WTC11 (cell line): Measurements from ENCODE around the gene SNX8. TPM values are rescaled to one million over a fixed set of nuclear protein-coding genes. Genes with fewer than 3 reads are reported as not detected.

ENCODE experiments used
- ATAC-seq: fragments of 200-7000 bp; cut with Tn5 transposase; 2 replicates; pipeline ENCODE4 v1.10.0; 2021; ENCODE audit warnings: mild to moderate bottlenecking, moderate library complexity
- CTCF ChIA-PET: fragments of 300-600 bp; sonication (Branson Sonifier 250); formaldehyde crosslinking; loops from one replicate; lab custom pipeline; 2021; ENCODE audit warnings: antibody characterized with exemption; lab: Charles Lee
- POLR2A ChIA-PET: fragments of 350-600 bp; sonication (Branson Sonifier 250); formaldehyde crosslinking; loops from one replicate; lab custom pipeline; 2021; ENCODE audit warnings: antibody characterized with exemption; lab: Charles Lee
- DNase-seq: peaks from one replicate; pipeline ENCODE4 v3.0.0; 2021; ENCODE audit warnings: low spot score
- H3K27ac Mint-ChIP-seq: 2 replicates; pipeline ENCODE4 v1.8.0; 2021; ENCODE audit warnings: mixed read lengths
- H3K27me3 Mint-ChIP-seq: 2 replicates; pipeline ENCODE4 v1.8.0; 2021; ENCODE audit warnings: low read depth, mild to moderate bottlenecking, moderate library complexity, mixed read lengths
- H3K36me3 Mint-ChIP-seq: 2 replicates; pipeline ENCODE4 v1.8.0; 2021; ENCODE audit warnings: mixed read lengths
- H3K4me1 Mint-ChIP-seq: 2 replicates; pipeline ENCODE4 v1.8.0; 2022; ENCODE audit warnings: mixed read lengths
- H3K4me3 Mint-ChIP-seq: 2 replicates; pipeline ENCODE4 v1.8.0; 2021; ENCODE audit warnings: mild to moderate bottlenecking, moderate library complexity, mixed read lengths
- H3K9me3 Mint-ChIP-seq: 2 replicates; pipeline ENCODE4 v1.8.0; 2021; ENCODE audit warnings: mixed read lengths
- AFF4 ChIP-seq: sonication (generic); formaldehyde crosslinking; IDR thresholded peaks from 2 replicates; pipeline ENCODE4 v1.8.1; 2023; ENCODE audit warnings: mild to moderate bottlenecking, missing genetic modification reagents, borderline replicate concordance
- ARID4B ChIP-seq: sonication (generic); formaldehyde crosslinking; IDR thresholded peaks from 2 replicates; pipeline ENCODE4 v1.8.0; 2023; ENCODE audit warnings: missing genetic modification reagents, mild to moderate bottlenecking, borderline replicate concordance
- CREM ChIP-seq: sonication (generic); formaldehyde crosslinking; IDR thresholded peaks from 2 replicates; pipeline ENCODE4 v1.8.1; 2022; ENCODE audit warnings: mild to moderate bottlenecking, missing genetic modification reagents, moderate library complexity
- ELF4 ChIP-seq: sonication (generic); formaldehyde crosslinking; IDR thresholded peaks from 2 replicates; pipeline ENCODE4 v1.8.1; 2022; ENCODE audit warnings: low read depth, mild to moderate bottlenecking, moderate library complexity, missing genetic modification reagents
- ESRRA ChIP-seq: sonication (generic); formaldehyde crosslinking; IDR thresholded peaks from 2 replicates; pipeline ENCODE4 v1.8.1; 2022; ENCODE audit warnings: mild to moderate bottlenecking, missing genetic modification reagents, borderline replicate concordance
- MLX ChIP-seq: sonication (generic); formaldehyde crosslinking; IDR thresholded peaks from 2 replicates; pipeline ENCODE4 v1.8.1; 2023; ENCODE audit warnings: mild to moderate bottlenecking, missing genetic modification reagents, moderate library complexity
- MYBL2 ChIP-seq: sonication (generic); formaldehyde crosslinking; IDR thresholded peaks from 2 replicates; pipeline ENCODE4 v1.8.1; 2023; ENCODE audit warnings: mild to moderate bottlenecking, moderate library complexity, missing genetic modification reagents
- NR2C2 ChIP-seq: sonication (generic); formaldehyde crosslinking; IDR thresholded peaks from 2 replicates; pipeline ENCODE4 v1.8.0; 2022; ENCODE audit warnings: mild to moderate bottlenecking, missing genetic modification reagents
- SP1 ChIP-seq: sonication (generic); formaldehyde crosslinking; conservative IDR thresholded peaks from 2 replicates; pipeline ENCODE4 v1.8.1; 2022; ENCODE audit warnings: missing genetic modification reagents
- USF1 ChIP-seq: sonication (generic); formaldehyde crosslinking; IDR thresholded peaks from 2 replicates; pipeline ENCODE4 v1.8.0; 2022; ENCODE audit warnings: mild to moderate bottlenecking, missing genetic modification reagents
- USF2 ChIP-seq: sonication (generic); formaldehyde crosslinking; IDR thresholded peaks from 2 replicates; pipeline ENCODE4 v1.8.1; 2023; ENCODE audit warnings: mild to moderate bottlenecking, missing genetic modification reagents, moderate library complexity
- ZNF281 ChIP-seq: sonication (generic); formaldehyde crosslinking; IDR thresholded peaks from 2 replicates; pipeline ENCODE4 v1.8.0; 2023; ENCODE audit warnings: mild to moderate bottlenecking, missing genetic modification reagents
- ZNF416 ChIP-seq: fragments of 250-450 bp; sonication (Bioruptor Pico); IDR thresholded peaks from 2 replicates; pipeline ENCODE4 v1.9.0; 2021; ENCODE audit warnings: mild to moderate bottlenecking, inconsistent platforms
- total RNA-seq: library from RNA; stranded (reverse); gene quantifications from 3 replicates; pipeline ENCODE4 v1.2.3, GENCODE V29; 2021

SNX8 gene
- total RNA-seq, 1 experiment from 2014 or later: 50.8 TPM

- no peak overlapping the region for H3K4me3 Mint-ChIP-seq
- TF ChIP-seq SP1 (CRISPR knock-in tag) (no peak), ESRRA (CRISPR knock-in tag) (no peak), USF2 (no peak), CREM (CRISPR knock-in tag) (no peak), ZNF281 (CRISPR knock-in tag) (no peak), NR2C2 (no peak), ZNF416 (CRISPR knock-in tag) (no peak), MLX (CRISPR knock-in tag) (no peak), ARID4B (CRISPR knock-in tag) (no peak), MYBL2 (CRISPR knock-in tag) (no peak), AFF4 (no peak), ELF4 (CRISPR knock-in tag) (no peak), USF1 (CRISPR knock-in tag) (no peak)
- peaks cover 15% of the 10 kb centered on the region for H3K36me3 Mint-ChIP-seq
- no peak overlapping the region for H3K27ac Mint-ChIP-seq
- POLR2A ChIA-PET: no interaction called here
- no peaks in the 10 kb centered on the region for H3K9me3 Mint-ChIP-seq
- DNase-seq: no peak
- H3K4me1 Mint-ChIP-seq: peaks cover 3% of the 10 kb centered on the region
- no peak for ATAC-seq
- no peaks in the 10 kb centered on the region for H3K27me3 Mint-ChIP-seq
- CTCF ChIA-PET: no interaction called here
These were observed 36.6 kb upstream of the SNX8 start for GRCh38 chr7:2350861-2351260.
